Measurements from ENCODE around the gene RASD1. TPM values are rescaled to one million over a fixed set of nuclear protein-coding genes. Genes with fewer than 3 reads are reported as not detected.

The RASD1 gene
- total and polyA plus RNA-seq, 4 donors: 3.2 to 14.6 (median 10.2) TPM

DNA sequence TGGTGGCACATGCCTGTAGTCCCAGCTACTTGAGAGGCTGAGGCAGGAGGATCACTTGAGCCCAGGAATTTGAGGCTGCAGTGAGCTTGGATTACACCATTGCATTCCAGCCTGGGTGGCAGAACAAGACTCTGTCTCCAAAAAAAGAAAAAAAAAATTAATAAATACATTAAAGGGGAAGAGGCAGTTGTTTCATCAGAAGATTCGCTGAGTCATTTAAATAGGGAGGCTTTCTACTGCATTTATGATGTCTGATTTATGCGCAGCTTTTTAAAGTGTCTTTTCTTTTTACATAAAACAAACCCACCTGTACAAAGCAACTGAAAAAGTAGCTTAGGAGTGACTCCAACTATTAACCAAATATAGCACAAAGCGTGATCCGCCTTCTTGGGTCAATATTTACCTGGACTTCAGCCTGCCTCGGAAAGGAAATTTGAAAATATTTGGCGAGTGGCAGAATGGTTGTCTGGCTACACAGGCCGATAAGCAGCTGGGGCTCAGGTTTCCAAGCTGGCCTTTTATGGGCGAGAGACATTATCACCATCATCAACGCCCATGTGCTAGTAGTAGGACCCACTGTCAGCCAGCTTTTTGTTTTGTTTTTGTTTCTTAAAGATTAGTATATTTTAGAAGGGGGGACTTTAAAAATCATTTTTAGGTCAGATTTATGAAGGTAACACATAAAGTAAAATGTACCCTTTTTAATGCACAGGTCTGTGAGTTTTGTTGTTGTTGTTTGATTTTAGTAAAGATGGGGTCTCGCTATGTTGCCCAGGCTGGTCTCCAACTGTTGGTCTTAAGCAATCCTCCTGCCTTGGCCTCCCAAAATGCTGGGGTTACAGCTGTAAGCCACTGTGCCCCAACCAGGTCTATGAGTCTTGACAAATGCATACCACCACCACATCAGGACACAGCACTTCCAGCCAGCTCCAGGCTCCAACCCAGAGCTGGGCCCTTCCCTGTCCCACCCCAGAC is 42.5 kb upstream of the RASD1 start:
- peak in 1 of 6 donors; percentile 16 for DNase-seq (ENCODE audit: low read depth in 4 of 6, low spot score in 6 of 6)

DNA sequence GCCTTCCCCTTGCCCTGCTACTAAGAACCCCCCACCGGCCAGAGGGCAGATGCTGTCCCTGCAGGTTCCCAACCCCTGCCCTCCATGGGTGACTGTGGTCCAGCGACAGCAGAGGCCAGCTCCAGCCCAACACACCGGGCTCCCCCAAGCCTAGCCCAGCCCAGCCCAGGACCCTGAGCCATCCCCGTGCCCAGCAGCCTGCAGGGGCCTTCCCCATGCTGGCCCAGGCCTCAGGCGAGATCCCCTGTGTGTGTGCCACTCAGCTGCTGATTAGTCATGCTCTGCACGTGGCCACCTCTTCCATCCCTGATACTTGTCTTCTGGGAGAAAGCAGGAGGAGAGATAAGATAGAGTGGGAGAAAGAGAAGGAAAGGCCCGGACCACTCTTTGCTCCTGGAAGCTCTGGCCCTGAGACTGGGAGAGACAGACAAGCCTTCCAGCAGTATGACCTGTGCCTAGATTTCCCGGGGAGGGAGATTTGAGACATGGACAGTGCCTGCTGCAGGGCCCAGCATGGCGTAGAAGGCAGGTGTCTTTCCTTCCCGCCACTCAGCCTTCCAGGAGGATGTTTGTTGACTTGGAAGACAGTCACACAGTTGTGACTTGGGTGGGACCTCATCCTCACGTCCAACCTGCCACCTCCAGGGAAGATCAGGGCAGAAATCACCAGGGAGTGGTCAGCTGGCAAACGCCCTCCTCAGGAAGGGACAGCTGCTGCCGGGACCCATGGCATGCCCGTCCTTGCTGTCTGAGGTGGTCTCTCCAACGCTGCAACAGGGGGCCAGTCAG is 41.3 kb upstream of the RASD1 start:
- no peak overlapping the region for H3K27ac ChIP-seq (ENCODE audit: low read depth, low read length)
- peaks cover 14% of the 10 kb centered on the region for H3K36me3 ChIP-seq (ENCODE audit: control insufficient read depth, insufficient read depth, low read length)
- WGBS (ENCODE audit: insufficient coverage): 85% methylated on average over 10 of the region's 15 CpGs
- no peaks in the 10 kb centered on the region for H3K9me3 ChIP-seq (ENCODE audit: control insufficient read depth, insufficient read depth, low read length)
- no peak overlapping the region for H3K4me3 ChIP-seq (ENCODE audit: low read depth, low read length)
- peaks cover 43% of the 10 kb centered on the region for H3K4me1 ChIP-seq (ENCODE audit: control insufficient read depth, insufficient read depth, low read length)
- DNase-seq (ENCODE audit: low read depth in 4 of 6, low spot score in 6 of 6): peak in 1 of 6 donors; percentile 19
- no peaks in the 10 kb centered on the region for H3K27me3 ChIP-seq (ENCODE audit: control insufficient read depth, insufficient read depth, low read length)

More for the DNA sequence above, 42.5 kb upstream of the RASD1 start:
- 70% methylated on average over 6 of the region's 10 CpGs for WGBS (ENCODE audit: insufficient coverage)
- H3K4me1 ChIP-seq (ENCODE audit: control insufficient read depth, insufficient read depth, low read length): peaks cover 43% of the 10 kb centered on the region
- H3K4me3 ChIP-seq (ENCODE audit: low read depth, low read length): no peak overlapping the region
- H3K27me3 ChIP-seq (ENCODE audit: control insufficient read depth, insufficient read depth, low read length): no peaks in the 10 kb centered on the region
- H3K9me3 ChIP-seq (ENCODE audit: control insufficient read depth, insufficient read depth, low read length): no peaks in the 10 kb centered on the region
- peaks cover 23% of the 10 kb centered on the region for H3K36me3 ChIP-seq (ENCODE audit: control insufficient read depth, insufficient read depth, low read length)
- no peak overlapping the region for H3K27ac ChIP-seq (ENCODE audit: low read depth, low read length)

DNA sequence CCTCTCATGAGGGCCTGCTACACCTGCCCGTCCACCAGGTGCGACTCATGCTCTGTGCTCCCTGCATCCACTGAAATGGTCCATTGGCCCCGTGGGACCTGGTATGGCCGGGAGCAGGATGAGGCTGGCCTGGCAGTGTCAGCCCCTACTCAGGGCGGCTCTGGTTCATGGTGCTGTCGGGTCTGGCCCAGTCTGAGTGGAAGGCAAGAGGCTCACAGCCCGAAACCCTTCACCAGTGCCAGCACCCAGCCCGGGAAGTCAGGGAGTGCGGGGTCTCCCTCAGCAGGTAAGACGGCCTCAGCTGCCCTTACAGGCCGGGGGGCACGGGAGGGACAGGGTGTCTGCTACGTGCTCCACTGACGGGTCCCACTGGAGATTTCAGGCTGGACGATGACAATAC is 40.5 kb upstream of the RASD1 start:
- 92% methylated on average over 15 of the region's 15 CpGs for WGBS (ENCODE audit: insufficient coverage)
- no peak overlapping the region for H3K27ac ChIP-seq (ENCODE audit: low read depth, low read length)
- H3K4me1 ChIP-seq (ENCODE audit: control insufficient read depth, insufficient read depth, low read length): peaks cover 43% of the 10 kb centered on the region
- no peak overlapping the region for H3K4me3 ChIP-seq (ENCODE audit: low read depth, low read length)
- H3K36me3 ChIP-seq (ENCODE audit: control insufficient read depth, insufficient read depth, low read length): peaks cover 14% of the 10 kb centered on the region
- no peak for DNase-seq (ENCODE audit: low read depth in 4 of 6, low spot score in 6 of 6)
- no peaks in the 10 kb centered on the region for H3K9me3 ChIP-seq (ENCODE audit: control insufficient read depth, insufficient read depth, low read length)
- H3K27me3 ChIP-seq (ENCODE audit: control insufficient read depth, insufficient read depth, low read length): no peaks in the 10 kb centered on the region

- 33% methylated on average over 7 of the region's 7 CpGs for WGBS (ENCODE audit: insufficient coverage)
- Histone ChIP-seq H3K27me3 (ENCODE audit: control insufficient read depth, insufficient read depth, low read length) (no peaks in the 10 kb centered on the region), H3K27ac (ENCODE audit: low read depth, low read length) (no peak overlapping the region), H3K9me3 (ENCODE audit: control insufficient read depth, insufficient read depth, low read length) (no peaks in the 10 kb centered on the region), H3K36me3 (ENCODE audit: control insufficient read depth, insufficient read depth, low read length) (peaks cover 14% of the 10 kb centered on the region), H3K4me1 (ENCODE audit: control insufficient read depth, insufficient read depth, low read length) (peaks cover 35% of the 10 kb centered on the region), H3K4me3 (ENCODE audit: low read depth, low read length) (no peak overlapping the region)
- DNase-seq (ENCODE audit: low read depth in 4 of 6, low spot score in 6 of 6): peak in 4 of 6 donors; percentile 19 to 82 (median 52)
Observed at GRCh38 chr17:17535957-17536356, 39.8 kb upstream of the RASD1 start.

DNA sequence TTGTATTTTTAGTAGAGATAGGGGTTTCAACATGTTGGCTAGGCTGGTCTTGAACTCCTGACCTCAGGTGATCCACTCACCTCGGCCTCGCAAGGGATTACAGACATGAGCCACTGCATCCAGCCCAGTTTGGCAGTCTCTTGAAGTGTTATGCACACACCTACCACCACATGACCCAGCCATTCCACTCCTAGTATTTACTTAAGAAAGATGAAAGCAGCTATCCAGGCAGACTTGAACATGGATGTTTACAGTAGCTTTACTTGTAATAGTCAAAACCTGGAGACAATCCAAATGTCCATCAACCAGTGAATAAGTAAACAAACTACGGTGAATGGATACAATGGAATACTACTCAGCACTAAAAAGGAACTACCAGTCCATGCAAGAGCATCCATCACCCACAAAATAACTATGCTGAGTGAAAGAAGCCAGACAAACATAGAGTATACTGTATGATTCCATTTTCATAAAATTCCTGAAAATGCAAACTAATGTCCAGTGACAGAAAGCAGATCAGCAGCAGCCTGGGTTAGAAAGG is 37.8 kb upstream of the RASD1 start:
- no peak for DNase-seq (ENCODE audit: low read depth in 4 of 6, low spot score in 6 of 6)
- 90% methylated on average over 2 of the region's 3 CpGs for WGBS (ENCODE audit: insufficient coverage)
- H3K9me3 ChIP-seq (ENCODE audit: control insufficient read depth, insufficient read depth, low read length): no peaks in the 10 kb centered on the region
- H3K4me1 ChIP-seq (ENCODE audit: control insufficient read depth, insufficient read depth, low read length): peaks cover 19% of the 10 kb centered on the region
- no peak overlapping the region for H3K4me3 ChIP-seq (ENCODE audit: low read depth, low read length)
- no peak overlapping the region for H3K27ac ChIP-seq (ENCODE audit: low read depth, low read length)
- no peaks in the 10 kb centered on the region for H3K27me3 ChIP-seq (ENCODE audit: control insufficient read depth, insufficient read depth, low read length)
- H3K36me3 ChIP-seq (ENCODE audit: control insufficient read depth, insufficient read depth, low read length): peaks cover 15% of the 10 kb centered on the region

- H3K4me1 ChIP-seq (ENCODE audit: control insufficient read depth, insufficient read depth, low read length): peaks cover 29% of the 10 kb centered on the region
- no peaks in the 10 kb centered on the region for H3K9me3 ChIP-seq (ENCODE audit: control insufficient read depth, insufficient read depth, low read length)
- no peak overlapping the region for H3K27ac ChIP-seq (ENCODE audit: low read depth, low read length)
- H3K27me3 ChIP-seq (ENCODE audit: control insufficient read depth, insufficient read depth, low read length): no peaks in the 10 kb centered on the region
- no peak for DNase-seq (ENCODE audit: low read depth in 4 of 6, low spot score in 6 of 6)
- no peak overlapping the region for H3K4me3 ChIP-seq (ENCODE audit: low read depth, low read length)
- WGBS (ENCODE audit: insufficient coverage): no CpG with 5 or more reads among the region's 1 CpG
- H3K36me3 ChIP-seq (ENCODE audit: control insufficient read depth, insufficient read depth, low read length): peaks cover 19% of the 10 kb centered on the region
Observed at GRCh38 chr17:17532991-17533390, 36.8 kb upstream of the RASD1 start.

DNA sequence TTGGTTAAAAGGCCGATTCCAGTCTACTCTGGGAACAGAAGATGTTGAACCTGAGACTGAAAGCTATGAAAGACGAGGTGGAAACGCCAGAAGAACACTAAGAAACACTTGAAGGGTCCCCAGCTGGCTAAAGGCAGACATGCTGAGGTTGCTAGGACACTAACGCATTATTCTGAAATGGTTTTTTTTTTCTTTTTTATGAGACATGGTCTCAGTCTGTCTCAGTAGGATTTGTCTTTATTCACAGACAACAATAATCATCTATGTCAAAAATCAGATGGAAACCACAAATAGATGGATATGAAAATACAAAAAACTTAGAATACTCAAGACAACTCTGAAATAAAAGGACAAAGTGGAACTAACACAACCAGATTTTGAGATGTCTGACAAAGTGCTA is 35.0 kb upstream of the RASD1 start:
- DNase-seq (ENCODE audit: low read depth in 4 of 6, low spot score in 6 of 6): no peak
- Histone ChIP-seq H3K36me3 (ENCODE audit: control insufficient read depth, insufficient read depth, low read length) (peaks cover 5% of the 10 kb centered on the region), H3K4me3 (ENCODE audit: low read depth, low read length) (no peak overlapping the region), H3K4me1 (ENCODE audit: control insufficient read depth, insufficient read depth, low read length) (peaks cover 22% of the 10 kb centered on the region), H3K27ac (ENCODE audit: low read depth, low read length) (no peak overlapping the region), H3K9me3 (ENCODE audit: control insufficient read depth, insufficient read depth, low read length) (no peaks in the 10 kb centered on the region), H3K27me3 (ENCODE audit: control insufficient read depth, insufficient read depth, low read length) (no peaks in the 10 kb centered on the region)
- 41% methylated on average over 3 of the region's 4 CpGs for WGBS (ENCODE audit: insufficient coverage)

GRCh38 chr17:17528696-17529652 is 32.8 kb upstream of the RASD1 start:
- Histone ChIP-seq H3K27me3 (ENCODE audit: control insufficient read depth, insufficient read depth, low read length) (no peaks in the 10 kb centered on the region), H3K9me3 (ENCODE audit: control insufficient read depth, insufficient read depth, low read length) (no peaks in the 10 kb centered on the region), H3K4me1 (ENCODE audit: control insufficient read depth, insufficient read depth, low read length) (peaks cover 16% of the 10 kb centered on the region), H3K36me3 (ENCODE audit: control insufficient read depth, insufficient read depth, low read length) (peaks cover 8% of the 10 kb centered on the region), H3K4me3 (ENCODE audit: low read depth, low read length) (no peak overlapping the region), H3K27ac (ENCODE audit: low read depth, low read length) (no peak overlapping the region)
- 92% methylated on average over 20 of the region's 22 CpGs for WGBS (ENCODE audit: insufficient coverage)
- DNase-seq (ENCODE audit: low read depth in 4 of 6, low spot score in 6 of 6): no peak

Measured in spinal cord (tissue), 10 donors.